ENCODE data around the gene LSR.

Gene LSR, protein sequence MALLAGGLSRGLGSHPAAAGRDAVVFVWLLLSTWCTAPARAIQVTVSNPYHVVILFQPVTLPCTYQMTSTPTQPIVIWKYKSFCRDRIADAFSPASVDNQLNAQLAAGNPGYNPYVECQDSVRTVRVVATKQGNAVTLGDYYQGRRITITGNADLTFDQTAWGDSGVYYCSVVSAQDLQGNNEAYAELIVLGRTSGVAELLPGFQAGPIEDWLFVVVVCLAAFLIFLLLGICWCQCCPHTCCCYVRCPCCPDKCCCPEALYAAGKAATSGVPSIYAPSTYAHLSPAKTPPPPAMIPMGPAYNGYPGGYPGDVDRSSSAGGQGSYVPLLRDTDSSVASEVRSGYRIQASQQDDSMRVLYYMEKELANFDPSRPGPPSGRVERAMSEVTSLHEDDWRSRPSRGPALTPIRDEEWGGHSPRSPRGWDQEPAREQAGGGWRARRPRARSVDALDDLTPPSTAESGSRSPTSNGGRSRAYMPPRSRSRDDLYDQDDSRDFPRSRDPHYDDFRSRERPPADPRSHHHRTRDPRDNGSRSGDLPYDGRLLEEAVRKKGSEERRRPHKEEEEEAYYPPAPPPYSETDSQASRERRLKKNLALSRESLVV

DNA sequence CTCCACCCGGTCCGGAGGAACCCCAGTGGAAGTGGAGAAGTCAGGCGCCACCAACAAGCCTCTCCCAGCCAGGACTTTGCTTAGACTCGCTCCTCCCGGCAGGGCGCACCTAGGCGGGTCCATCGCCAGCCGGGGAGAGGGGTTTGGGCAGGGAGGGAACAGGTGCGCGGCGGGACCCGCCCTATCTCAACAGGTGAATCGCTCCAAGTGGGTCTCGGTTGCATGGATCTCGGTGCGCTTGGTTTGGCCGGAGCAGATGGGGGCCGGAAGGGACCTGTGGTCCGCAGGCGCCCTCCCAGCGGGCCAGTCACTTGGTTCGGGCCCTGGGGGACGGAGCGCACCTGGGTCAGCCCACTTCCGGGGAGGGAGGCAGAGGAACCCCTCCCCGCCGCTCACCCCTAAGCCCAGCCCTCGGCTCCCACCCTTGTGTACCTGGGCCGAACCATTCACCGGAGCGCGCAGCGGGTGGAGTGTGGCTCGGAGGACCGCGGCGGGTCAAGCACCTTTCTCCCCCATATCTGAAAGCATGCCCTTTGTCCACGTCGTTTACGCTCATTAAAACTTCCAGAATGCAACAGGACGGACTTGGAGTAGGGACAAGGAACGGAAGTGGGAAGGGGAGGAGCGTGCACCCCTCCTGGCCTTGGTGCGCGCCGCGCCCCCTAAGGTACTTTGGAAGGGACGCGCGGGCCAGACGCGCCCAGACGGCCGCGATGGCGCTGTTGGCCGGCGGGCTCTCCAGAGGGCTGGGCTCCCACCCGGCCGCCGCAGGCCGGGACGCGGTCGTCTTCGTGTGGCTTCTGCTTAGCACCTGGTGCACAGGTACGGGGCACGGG lies at the start of gene LSR:
Gene LSR, plus strand, starts transcription at position 693 of the 836 bp plus-strand sequence. Its CDS starts 21 bp downstream, at position 714.
- POLR2A ChIA-PET = no interaction called here
- TF ChIP-seq, protein P1, sequence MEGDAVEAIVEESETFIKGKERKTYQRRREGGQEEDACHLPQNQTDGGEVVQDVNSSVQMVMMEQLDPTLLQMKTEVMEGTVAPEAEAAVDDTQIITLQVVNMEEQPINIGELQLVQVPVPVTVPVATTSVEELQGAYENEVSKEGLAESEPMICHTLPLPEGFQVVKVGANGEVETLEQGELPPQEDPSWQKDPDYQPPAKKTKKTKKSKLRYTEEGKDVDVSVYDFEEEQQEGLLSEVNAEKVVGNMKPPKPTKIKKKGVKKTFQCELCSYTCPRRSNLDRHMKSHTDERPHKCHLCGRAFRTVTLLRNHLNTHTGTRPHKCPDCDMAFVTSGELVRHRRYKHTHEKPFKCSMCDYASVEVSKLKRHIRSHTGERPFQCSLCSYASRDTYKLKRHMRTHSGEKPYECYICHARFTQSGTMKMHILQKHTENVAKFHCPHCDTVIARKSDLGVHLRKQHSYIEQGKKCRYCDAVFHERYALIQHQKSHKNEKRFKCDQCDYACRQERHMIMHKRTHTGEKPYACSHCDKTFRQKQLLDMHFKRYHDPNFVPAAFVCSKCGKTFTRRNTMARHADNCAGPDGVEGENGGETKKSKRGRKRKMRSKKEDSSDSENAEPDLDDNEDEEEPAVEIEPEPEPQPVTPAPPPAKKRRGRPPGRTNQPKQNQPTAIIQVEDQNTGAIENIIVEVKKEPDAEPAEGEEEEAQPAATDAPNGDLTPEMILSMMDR (IDR thresholded peaks at IDR 0.05; ENCODE audit: insufficient read depth, low read length, missing control alignments) = no peak
- H3K4me3 ChIP-seq (ENCODE audit: low read depth, low read length) = no peak within 1 kb of the TSS
- CTCF ChIA-PET = no interaction called here
- DNase-seq (ENCODE audit: low read depth, low spot score) = no peak

DNA sequence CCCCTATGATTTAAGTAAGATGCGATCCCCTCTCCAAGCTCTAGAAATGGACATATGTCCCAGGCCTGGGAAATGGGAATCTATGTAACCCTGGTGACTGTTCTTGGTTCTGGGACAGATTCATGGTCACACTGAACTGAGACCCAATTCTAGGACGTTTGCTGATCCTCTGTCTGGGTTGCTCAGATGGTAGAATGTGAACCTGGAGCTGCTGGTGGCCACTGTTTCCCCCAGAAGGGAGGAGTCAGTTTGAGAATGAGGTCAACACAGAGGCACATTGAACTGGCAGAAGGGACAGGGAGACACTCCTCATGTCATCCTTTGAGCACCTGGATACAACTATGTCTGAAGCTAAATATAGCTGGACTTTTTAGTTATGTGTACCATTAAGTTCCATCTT lies 49.3 kb upstream of the LSR start:
- H3K4me3 ChIP-seq (ENCODE audit: low read depth, low read length) = no peak overlapping the region
- POLR2A ChIA-PET = no interaction called here
- TF ChIP-seq, protein P1 (IDR thresholded peaks at IDR 0.05; ENCODE audit: insufficient read depth, low read length, missing control alignments) = no peak
- no peak for DNase-seq (ENCODE audit: low read depth, low spot score)
- CTCF ChIA-PET = interaction anchor here (1.1 to 1.6 kb wide), 2 partner anchors 133 to 155 kb away, joined by 3 read pairs; no protein-coding TSS in a partner anchor

DNA sequence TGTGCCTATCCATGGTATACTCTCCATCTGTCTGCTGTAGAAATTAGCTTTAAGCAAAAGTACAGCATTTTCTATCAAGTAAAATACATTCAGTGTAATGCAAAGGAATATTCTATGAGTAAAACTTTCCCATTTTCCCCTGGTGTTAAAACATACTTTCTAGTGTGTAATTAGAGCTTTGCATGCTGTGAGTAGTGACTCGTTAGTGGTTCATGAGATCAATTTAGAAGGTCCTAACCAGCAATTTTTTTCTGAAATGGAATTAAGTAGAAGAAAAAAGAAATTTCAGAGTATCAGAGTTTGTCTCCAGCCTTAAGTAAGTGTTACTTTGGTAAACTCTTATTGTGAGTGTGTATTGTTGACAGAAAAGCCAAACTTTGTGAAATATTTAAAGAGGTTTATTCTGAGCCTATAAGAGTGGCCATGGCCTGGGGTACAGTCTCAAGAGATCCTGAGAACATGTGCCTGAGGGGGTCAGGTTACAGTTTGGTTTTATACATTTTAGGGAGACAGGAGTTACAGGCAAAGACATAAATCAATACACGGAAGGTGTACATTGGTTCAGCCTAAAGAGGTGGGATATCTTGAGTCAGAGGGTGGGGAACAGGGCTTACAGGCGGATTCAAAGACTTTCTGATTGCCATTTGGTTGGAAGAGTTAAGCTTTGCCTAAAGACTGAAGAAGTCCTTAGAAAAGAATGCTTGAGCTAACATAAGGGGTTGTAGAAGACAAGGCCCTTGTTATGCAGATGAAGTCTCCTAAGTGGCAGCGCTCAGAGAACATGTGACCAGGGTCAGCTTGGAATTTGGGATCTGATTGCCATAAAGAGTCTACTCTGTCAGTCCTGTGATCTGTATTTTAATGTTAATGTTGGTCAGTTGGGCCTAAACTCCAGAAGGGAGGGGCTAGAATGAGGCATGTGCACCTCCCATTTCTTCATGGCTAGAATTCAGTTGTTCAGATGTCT lies 45.8 kb upstream of the LSR start:
- POLR2A ChIA-PET = no interaction called here
- CTCF ChIA-PET = interaction anchor here (1.5 kb wide), 1 partner anchor 136 kb away, joined by 4 read pairs; no protein-coding TSS in a partner anchor
- H3K4me3 ChIP-seq (ENCODE audit: low read depth, low read length) = no peak overlapping the region
- DNase-seq (ENCODE audit: low read depth, low spot score) = no peak
- TF ChIP-seq, protein P1 (IDR thresholded peaks at IDR 0.05; ENCODE audit: insufficient read depth, low read length, missing control alignments) = no peak

DNA sequence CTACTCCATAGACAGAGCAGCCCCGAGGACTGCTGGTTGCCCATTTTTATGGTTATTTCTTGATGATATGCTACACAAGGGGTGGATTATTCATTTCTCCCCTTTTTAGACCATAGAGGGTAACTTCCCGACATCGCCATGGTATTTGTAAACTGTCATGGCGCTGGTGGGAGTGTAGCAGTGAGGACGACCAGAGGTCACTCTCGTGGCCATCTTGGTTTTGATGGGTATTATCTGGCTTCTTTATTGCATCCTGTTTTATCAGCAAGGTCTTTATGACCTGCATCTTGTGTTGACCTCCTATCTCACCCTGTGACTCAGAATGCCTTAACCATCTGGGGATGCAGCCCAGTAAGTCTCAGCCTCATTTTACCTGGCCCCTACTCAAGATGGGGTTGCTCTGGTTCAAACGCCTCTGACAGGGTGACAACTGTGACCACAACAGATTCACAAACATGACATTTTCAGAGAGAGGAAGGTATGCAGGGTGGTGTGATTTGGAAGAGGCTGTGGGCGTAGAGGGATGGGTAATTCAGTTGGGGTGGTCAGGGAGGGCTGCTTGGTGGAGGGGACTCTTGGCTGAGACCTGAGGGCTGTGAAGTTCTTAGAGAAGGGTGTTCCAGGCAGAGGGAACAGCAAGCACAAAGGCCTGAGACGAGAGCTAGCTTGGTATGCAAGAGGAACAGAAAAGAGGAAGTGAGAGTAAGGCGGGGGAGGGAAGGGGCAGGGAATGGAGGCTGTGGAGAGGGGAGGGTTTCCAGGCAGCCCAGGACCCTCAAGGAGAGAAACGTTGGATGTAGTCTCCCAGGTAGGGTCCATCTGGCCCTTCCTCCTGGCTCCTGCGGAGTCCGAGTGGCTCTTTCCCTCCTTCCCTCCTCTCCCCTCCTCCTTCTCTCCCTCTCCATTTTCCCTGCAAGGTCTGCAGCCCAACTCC lies 43.7 kb upstream of the LSR start:
- H3K4me3 ChIP-seq (ENCODE audit: low read depth, low read length) = no peak overlapping the region
- POLR2A ChIA-PET = no interaction called here
- DNase-seq (ENCODE audit: low read depth, low spot score) = no peak
- TF ChIP-seq, protein P1 (IDR thresholded peaks at IDR 0.05; ENCODE audit: insufficient read depth, low read length, missing control alignments) = no peak
- CTCF ChIA-PET = no interaction called here

DNA sequence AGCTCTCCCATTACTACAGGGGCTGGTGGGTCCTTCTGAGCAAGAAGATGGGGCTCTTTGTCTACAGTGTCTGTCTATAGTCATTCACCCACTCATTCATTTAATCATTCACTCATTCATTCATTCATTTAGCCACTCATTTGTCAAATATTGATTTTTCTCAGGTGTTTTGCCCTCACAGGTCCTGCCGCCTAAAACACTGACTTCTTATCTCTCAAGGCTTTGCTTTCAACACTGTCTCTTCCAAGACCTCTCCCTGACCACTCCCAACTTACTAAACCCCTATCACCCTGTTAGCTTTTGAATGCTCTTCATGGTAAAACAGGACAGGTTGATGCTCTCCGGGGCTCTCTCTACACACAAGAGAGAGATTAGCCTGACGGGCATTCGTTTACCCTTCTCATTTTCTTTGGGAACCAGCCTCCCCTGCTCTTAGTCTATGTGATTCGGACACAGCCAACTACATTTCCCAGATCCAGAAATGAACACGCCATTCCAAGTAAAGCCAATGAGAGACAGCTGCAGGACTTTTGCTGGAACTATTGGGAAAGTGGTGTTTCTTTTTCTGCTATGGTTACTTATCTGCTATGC lies 43.0 kb upstream of the LSR start:
- DNase-seq (ENCODE audit: low read depth, low spot score) = no peak
- no peak overlapping the region for H3K4me3 ChIP-seq (ENCODE audit: low read depth, low read length)
- POLR2A ChIA-PET = no interaction called here
- CTCF ChIA-PET = no interaction called here
- TF ChIP-seq, protein P1 (IDR thresholded peaks at IDR 0.05; ENCODE audit: insufficient read depth, low read length, missing control alignments) = no peak
